Measurements from ENCODE around the gene RABGAP1L.

RABGAP1L gene

GRCh38 chr1:174976436-174977108 lies 817.3 kb downstream of the RABGAP1L start:
- no peak for FAIRE-seq

- FAIRE-seq, result no peak
These were observed 823.8 kb downstream of the RABGAP1L start for GRCh38 chr1:174982971-174983689.

GRCh38 chr1:174984952-174985351 lies 825.6 kb downstream of the RABGAP1L start:
- FAIRE-seq, result no peak

GRCh38 chr1:174988539-174988938 lies 829.2 kb downstream of the RABGAP1L start:
- no peak for FAIRE-seq

- no peak for FAIRE-seq
These were observed 829.7 kb downstream of the RABGAP1L start for GRCh38 chr1:174988986-174989385.

- no peak for FAIRE-seq
These were observed 830.4 kb downstream of the RABGAP1L start for GRCh38 chr1:174989536-174990220.

GRCh38 chr1:174990382-174990999 lies 831.2 kb downstream of the RABGAP1L start:
- FAIRE-seq, result no peak

GRCh38 chr1:174991473-174991872 lies 832.2 kb downstream of the RABGAP1L start:
- no peak for FAIRE-seq

- no peak for FAIRE-seq
These were observed 835.8 kb downstream of the RABGAP1L start for GRCh38 chr1:174995121-174995520.

- FAIRE-seq, result no peak
These were observed 836.6 kb downstream of the RABGAP1L start for GRCh38 chr1:174995916-174996315.

- no peak for FAIRE-seq
These were observed 837.2 kb downstream of the RABGAP1L start for GRCh38 chr1:174996476-174996875.

- FAIRE-seq, result no peak
These were observed 837.7 kb downstream of the RABGAP1L start for GRCh38 chr1:174997041-174997440.

- no peak for FAIRE-seq
These were observed 839.4 kb downstream of the RABGAP1L start for GRCh38 chr1:174998569-174999215.

- no peak for FAIRE-seq
These were observed 840.1 kb downstream of the RABGAP1L start for GRCh38 chr1:174999216-174999935.

GRCh38 chr1:174999936-175000696 lies 840.8 kb downstream of the RABGAP1L start, which contains the start of gene CACYBP:
Gene CACYBP, plus strand, starts transcription at chr1:174999947. Its CDS starts 234 bp downstream, at chr1:175000181.
- FAIRE-seq, result no peak

- FAIRE-seq, result no peak
These were observed 841.4 kb downstream of the RABGAP1L start for GRCh38 chr1:175000697-175001187.

GRCh38 chr1:175002910-175003517 lies 843.7 kb downstream of the RABGAP1L start:
- FAIRE-seq, result no peak

GRCh38 chr1:175003521-175003920 lies 844.2 kb downstream of the RABGAP1L start:
- FAIRE-seq, result no peak

- FAIRE-seq, result no peak
These were observed 845.9 kb downstream of the RABGAP1L start for GRCh38 chr1:175005085-175005783.

- no peak for FAIRE-seq
These were observed 850.2 kb downstream of the RABGAP1L start for GRCh38 chr1:175009532-175009931.

Measured in colon (tissue), 2 donors.